Upper lobe of left lung (tissue), 6 donors: Measurements from ENCODE around the gene SEL1L3. TPM values are rescaled to one million over a fixed set of nuclear protein-coding genes. Genes with fewer than 3 reads are reported as not detected.

Experiments
- ATAC-seq, 2 donors: fragments of 200-7000 bp; cut with Tn5 transposase; one replicate each; pipeline ENCODE4 v1.9.1; 2022; ENCODE audit warnings: mild to moderate bottlenecking in 2 of 2, moderate library complexity in 2 of 2; ENCODE audit not compliant: low FRiP score in 2 of 2
- DNase-seq, 2 donors: peaks; one replicate each; pipeline ENCODE4 v3.0.0-alpha.2; 2019 to 2020
- H3K27ac ChIP-seq, 4 donors: fragments of 200-600 bp; sonication (generic); one replicate each; pipeline ENCODE4 v1.5.1; 2016 to 2019
- H3K27me3 ChIP-seq, 4 donors: fragments of 200-600 bp; sonication (generic); one replicate each; pipeline ENCODE4 v1.5.1; 2017 to 2019
- H3K36me3 ChIP-seq, 4 donors: fragments of 200-600 bp; sonication (generic); one replicate each; pipeline ENCODE4 v1.5.1; 2016 to 2019
- H3K4me1 ChIP-seq, 4 donors: fragments of 200-600 bp; sonication (generic); one replicate each; pipeline ENCODE4 v1.5.1; 2018 to 2019
- H3K4me3 ChIP-seq, 4 donors: fragments of 200-600 bp; sonication (generic); one replicate each; pipeline ENCODE4 v1.5.1; 2017 to 2019; ENCODE audit warnings: mild to moderate bottlenecking in 2 of 4, moderate library complexity in 1 of 4
- H3K9me3 ChIP-seq, 4 donors: fragments of 200-600 bp; sonication (generic); one replicate each; pipeline ENCODE4 v1.5.1; 2018 to 2019
- CTCF ChIP-seq, 6 experiments: fragments of 450-650 bp in 4 of 6; fragments of 200-600 bp in 2 of 6; sonication (generic) in 2 of 6; IDR thresholded peaks; one replicate each; pipeline ENCODE4 v1.5.1; 2016 to 2019; ENCODE audit warnings: antibody characterized with exemption in 6 of 6
- EP300 ChIP-seq, 4 donors: sonication (generic); formaldehyde crosslinking; IDR thresholded peaks; one replicate each; pipeline ENCODE4 v1.5.1; 2017; ENCODE audit warnings: antibody characterized with exemption in 4 of 4, control low read depth in 2 of 4
- POLR2A ChIP-seq, 4 donors: fragments of 450-650 bp; IDR thresholded peaks; one replicate each; pipeline ENCODE4 v1.5.1; 2016 to 2017; ENCODE audit warnings: antibody characterized with exemption in 4 of 4, mild to moderate bottlenecking in 2 of 4
- POLR2AphosphoS5 ChIP-seq, 2 donors: sonication (generic); formaldehyde crosslinking; IDR thresholded peaks; one replicate each; pipeline ENCODE4 v1.5.1; 2017; ENCODE audit warnings: antibody characterized with exemption in 2 of 2
- WGBS, 2 donors: methylation state at CpG; one replicate each; pipeline ENCODE4 v1.1.5; 2017 to 2018; 5-methylcytosine and 5-hydroxymethylcytosine counted together
- total RNA-seq, 6 donors: library from RNA; depleted of rRNA in 4 of 6; stranded (reverse); fragments of >200 nt in 4 of 6; gene quantifications; one replicate each; pipeline versions ENCODE4 v1.1.0 to v1.2.1, GENCODE V29; 2016 to 2021
- donor health status: DM: no; HTN: no; CAD: no; lungs with moderate emphysema.
- donor health status: DM: no; HTN: yes; CAD: no; lungs with severe emphysema.

Gene SEL1L3
- total RNA-seq, 6 donors from 2014 or later, result 41.7 to 197 (median 64.7) TPM

DNA sequence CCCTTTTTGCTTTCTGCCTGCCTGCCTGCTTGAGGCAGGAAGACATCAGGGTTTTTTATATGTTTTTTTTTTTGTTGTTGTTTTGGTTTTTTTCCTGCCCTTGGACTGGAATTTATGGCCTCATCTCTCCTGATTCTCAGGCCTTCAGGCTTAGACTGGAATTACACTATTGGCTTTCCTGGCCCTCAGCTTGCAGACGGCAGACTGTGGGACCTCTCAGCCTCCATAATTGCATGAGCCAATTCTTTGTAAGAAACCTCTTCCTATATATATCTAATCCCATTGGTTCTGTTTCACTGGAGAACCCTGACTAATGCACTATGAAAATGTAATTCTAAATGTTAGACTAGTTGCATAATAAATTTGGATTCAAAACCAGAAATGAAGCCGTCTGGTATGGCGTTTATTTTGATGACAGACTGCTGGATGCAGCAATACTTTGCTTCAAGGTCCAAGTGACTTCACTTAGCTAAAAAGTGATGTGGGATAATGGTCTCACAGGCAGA lies 59.0 kb downstream of the SEL1L3 start:
- Histone ChIP-seq H3K27me3 (no peaks in the 10 kb centered on the region), H3K9me3 (no peaks in the 10 kb centered on the region), H3K4me1 (no peaks in the 10 kb centered on the region), H3K27ac (no peak overlapping the region), H3K4me3 (no peak overlapping the region), H3K36me3 (peaks cover 5 to 58% (median 20%) of the 10 kb centered on the region in 4 donors)
- 83 to 93% methylated on average over 3 of the region's 3 CpGs for WGBS, 2 donors
- DNase-seq, result no peak
- TF ChIP-seq CTCF (IDR thresholded peaks at IDR 0.05) (no peak), POLR2A (IDR thresholded peaks at IDR 0.05) (no peak), EP300 (IDR thresholded peaks at IDR 0.05) (no peak), POLR2AphosphoS5 (IDR thresholded peaks at IDR 0.05) (no peak)
- no peak for ATAC-seq

- H3K27me3 ChIP-seq, result no peaks in the 10 kb centered on the region
- H3K9me3 ChIP-seq, result no peaks in the 10 kb centered on the region
- ATAC-seq (no peak), DNase-seq (no peak)
- TF ChIP-seq POLR2AphosphoS5 (IDR thresholded peaks at IDR 0.05), result no peak
- H3K4me1 ChIP-seq, result no peaks in the 10 kb centered on the region
- H3K36me3 ChIP-seq, result peaks cover 5 to 62% (median 29%) of the 10 kb centered on the region in 4 donors
- no peak overlapping the region for H3K27ac ChIP-seq
- no peak overlapping the region for H3K4me3 ChIP-seq
Measured at GRCh38 chr4:25801594-25801993, 61.2 kb downstream of the SEL1L3 start.

- no peak for DNase-seq
- no peak overlapping the region for H3K4me3 ChIP-seq
- no peaks in the 10 kb centered on the region for H3K4me1 ChIP-seq
- no peak for ATAC-seq
- 72 to 78% methylated on average over 2 of the region's 2 CpGs for WGBS, 2 donors
- no peak overlapping the region for H3K27ac ChIP-seq
- H3K9me3 ChIP-seq, result no peaks in the 10 kb centered on the region
- TF ChIP-seq CTCF (IDR thresholded peaks at IDR 0.05), result no peak
- TF ChIP-seq POLR2A (IDR thresholded peaks at IDR 0.05), result no peak
- TF ChIP-seq POLR2AphosphoS5 (IDR thresholded peaks at IDR 0.05), result no peak
- no peak for TF ChIP-seq EP300 (IDR thresholded peaks at IDR 0.05)
- no peaks in the 10 kb centered on the region for H3K27me3 ChIP-seq
- H3K36me3 ChIP-seq, result peaks cover 5 to 59% (median 26%) of the 10 kb centered on the region in 4 donors
Measured at GRCh38 chr4:25800245-25800644, 62.5 kb downstream of the SEL1L3 start.

- WGBS, 2 donors, result 79 to 91% methylated on average over 5 of the region's 5 CpGs
- Histone ChIP-seq H3K4me3 (no peak overlapping the region), H3K27me3 (no peaks in the 10 kb centered on the region), H3K36me3 (peaks cover 5 to 56% (median 26%) of the 10 kb centered on the region in 4 donors), H3K9me3 (no peaks in the 10 kb centered on the region), H3K27ac (no peak overlapping the region), H3K4me1 (no peaks in the 10 kb centered on the region)
- no peak for DNase-seq
- ATAC-seq, result no peak
- TF ChIP-seq POLR2A (IDR thresholded peaks at IDR 0.05) (no peak), POLR2AphosphoS5 (IDR thresholded peaks at IDR 0.05) (no peak), EP300 (IDR thresholded peaks at IDR 0.05) (no peak), CTCF (IDR thresholded peaks at IDR 0.05) (no peak)
Measured at GRCh38 chr4:25799522-25799921, 63.3 kb downstream of the SEL1L3 start.

DNA sequence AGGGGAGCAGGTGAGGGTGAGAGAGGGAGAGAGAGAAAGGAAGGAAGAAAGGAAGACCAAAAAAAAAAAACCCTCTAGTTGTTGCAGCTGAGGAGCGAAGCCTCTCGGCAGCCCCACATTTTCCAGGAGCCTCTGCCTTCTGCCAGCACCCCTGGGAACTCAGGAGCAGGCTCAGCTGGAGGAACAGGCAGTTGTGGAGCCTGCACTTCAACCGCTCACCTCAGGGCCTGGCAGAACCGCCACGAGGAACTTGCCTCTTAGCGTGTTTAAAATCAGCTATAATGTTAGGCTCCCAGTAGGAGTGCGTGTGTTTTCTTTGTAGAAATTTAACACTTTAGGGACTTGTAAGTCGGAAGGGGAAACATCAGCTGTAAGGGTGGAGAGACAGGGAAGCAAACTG lies 65.7 kb downstream of the SEL1L3 start:
- 75 to 80% methylated on average over 8 of the region's 8 CpGs for WGBS, 2 donors
- no peaks in the 10 kb centered on the region for H3K27me3 ChIP-seq
- no peak overlapping the region for H3K27ac ChIP-seq
- no peak for ATAC-seq
- no peak for DNase-seq
- TF ChIP-seq POLR2A (IDR thresholded peaks at IDR 0.05) (no peak), EP300 (IDR thresholded peaks at IDR 0.05) (no peak), POLR2AphosphoS5 (IDR thresholded peaks at IDR 0.05) (no peak), CTCF (IDR thresholded peaks at IDR 0.05) (no peak)
- no peaks in the 10 kb centered on the region for H3K4me1 ChIP-seq
- no peak overlapping the region for H3K4me3 ChIP-seq
- peaks cover 0 to 42% (median 16%) of the 10 kb centered on the region in 4 donors for H3K36me3 ChIP-seq
- H3K9me3 ChIP-seq, result no peaks in the 10 kb centered on the region
